ENCODE results near the gene IFNGR1. TPM values are rescaled to one million over a fixed set of nuclear protein-coding genes. Genes with fewer than 3 reads are reported as not detected.
A peak's percentile ranks its signal among the peaks of the same experiment; 100 is the strongest.
"Not testable (repeated sequence)": the region's sequence is repeated elsewhere in the genome, so short reads cannot be mapped to it uniquely, and the experiment has no call there.

The IFNGR1 gene
- total RNA-seq, 1 experiment from 2014 or later: 87.3 TPM

DNA sequence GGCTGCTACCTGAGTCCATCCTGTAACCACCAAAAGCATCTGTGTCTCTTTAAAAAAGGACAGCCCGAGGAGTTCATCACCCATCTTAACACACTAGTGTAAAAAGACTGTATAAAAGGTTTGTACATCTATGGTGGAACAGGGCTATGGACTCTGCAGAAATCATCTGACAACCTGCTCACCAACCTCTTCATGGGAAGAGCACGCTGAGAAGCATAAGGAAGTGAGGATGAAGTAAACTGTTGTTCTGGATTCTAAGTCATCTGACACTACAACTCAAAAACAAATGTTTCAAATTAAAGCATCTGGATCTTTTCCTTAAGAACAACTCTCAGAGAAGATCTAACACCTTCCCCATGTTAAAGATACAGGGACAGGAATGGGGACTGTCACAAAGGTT lies 5.4 kb downstream of the IFNGR1 start:
- no peak for DNase-seq (ENCODE audit: low read depth)

DNA sequence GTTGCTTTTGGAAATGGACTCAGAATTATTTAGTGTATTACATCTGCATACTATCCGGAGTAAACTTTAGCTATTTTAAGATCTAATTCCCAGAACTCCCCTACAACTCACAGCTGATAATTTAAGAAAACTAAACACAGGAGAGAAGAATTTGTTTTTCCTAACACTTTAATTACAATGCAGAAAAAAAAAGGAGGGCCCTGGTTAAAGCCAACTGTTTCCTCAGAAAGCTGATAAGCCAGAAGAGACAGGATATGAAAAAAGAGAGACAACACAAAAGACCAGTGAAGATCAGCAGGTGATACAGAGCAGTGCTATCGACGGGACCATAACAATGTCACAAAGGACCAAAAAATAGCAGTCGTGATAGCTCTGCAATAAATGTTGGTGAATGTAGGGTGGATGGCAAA lies 5.8 kb downstream of the IFNGR1 start:
- DNase-seq (ENCODE audit: low read depth): no peak

DNA sequence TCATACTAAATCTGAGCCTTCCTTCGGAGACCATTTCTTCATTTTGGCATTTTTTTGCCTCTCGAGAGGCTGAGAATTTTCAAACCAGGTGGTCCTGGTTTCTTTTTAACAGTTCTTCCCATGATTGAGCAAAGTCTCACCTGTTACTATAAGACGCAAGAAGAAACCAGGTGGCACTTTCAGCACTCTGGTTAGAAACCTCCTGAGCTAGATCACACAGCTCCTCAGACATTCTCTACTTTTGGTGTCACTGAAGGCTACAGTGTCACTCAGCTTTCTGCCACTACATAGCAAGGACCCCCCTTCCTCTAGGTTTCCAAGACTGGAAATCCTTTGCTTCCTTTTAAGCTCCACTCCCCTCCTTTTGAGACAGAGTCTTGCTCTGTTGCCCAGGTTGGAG lies 7.3 kb downstream of the IFNGR1 start:
- DNase-seq (ENCODE audit: low read depth): no peak

DNA sequence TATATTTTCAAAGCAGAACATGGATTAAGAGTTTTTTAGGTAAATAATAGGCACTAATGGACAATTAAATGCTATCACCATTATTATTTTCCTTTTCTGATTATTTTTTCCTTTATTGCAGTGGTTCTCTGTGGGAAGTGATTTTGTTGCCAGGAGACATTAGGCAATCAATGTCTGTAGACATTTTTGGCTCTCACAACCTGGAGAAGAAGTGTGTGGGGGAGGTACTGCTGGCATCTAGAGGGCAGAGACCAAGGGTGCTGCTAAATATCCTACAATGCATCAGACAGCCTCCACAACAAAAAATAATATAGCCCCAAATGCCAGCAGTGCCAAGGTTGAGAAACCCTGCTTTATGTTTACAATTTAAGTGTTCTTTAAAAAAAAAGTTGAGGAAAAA lies 8.3 kb downstream of the IFNGR1 start:
- no peak for DNase-seq (ENCODE audit: low read depth)

DNA sequence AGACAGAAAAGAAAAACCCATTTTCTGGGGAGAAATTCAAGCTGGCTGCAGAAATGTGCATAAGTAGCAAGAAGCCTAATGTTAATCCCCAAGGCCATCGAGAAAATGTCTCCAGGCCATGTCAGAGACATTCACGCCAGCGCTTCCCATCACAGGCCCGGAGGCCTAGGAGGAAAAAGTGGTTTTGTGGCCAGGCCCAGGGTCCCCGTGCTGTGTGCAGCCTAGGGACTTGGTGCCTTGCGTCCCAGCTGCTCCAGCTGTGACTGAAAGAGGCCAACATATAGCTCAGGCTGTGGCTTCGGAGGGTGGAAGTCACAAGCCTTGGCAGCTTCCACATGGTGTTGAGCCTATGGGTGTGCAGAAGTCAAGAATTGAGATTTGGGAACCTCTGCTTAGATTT lies 10.9 kb downstream of the IFNGR1 start:
- no peak for DNase-seq (ENCODE audit: low read depth)

DNA sequence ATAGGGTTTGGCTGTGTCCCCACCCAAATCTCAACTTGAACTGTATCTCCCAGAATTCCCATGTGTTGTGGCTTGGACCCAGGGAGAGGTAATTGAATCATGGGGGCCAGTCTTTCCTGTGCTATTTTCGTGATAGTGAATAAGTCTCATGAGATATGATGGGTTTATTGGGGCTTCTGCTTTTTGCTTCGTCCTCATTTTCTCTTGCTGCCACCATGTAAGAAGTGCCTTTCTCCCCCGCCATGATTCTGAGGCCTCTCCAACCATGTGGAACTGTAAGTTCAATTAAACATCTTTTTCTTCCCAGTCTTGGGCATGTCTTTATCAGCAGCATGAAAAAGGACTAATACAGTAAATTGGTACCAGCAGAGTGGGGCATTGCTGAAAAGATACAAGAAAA lies 11.7 kb downstream of the IFNGR1 start:
- DNase-seq (ENCODE audit: low read depth): not testable (repeated sequence)

DNA sequence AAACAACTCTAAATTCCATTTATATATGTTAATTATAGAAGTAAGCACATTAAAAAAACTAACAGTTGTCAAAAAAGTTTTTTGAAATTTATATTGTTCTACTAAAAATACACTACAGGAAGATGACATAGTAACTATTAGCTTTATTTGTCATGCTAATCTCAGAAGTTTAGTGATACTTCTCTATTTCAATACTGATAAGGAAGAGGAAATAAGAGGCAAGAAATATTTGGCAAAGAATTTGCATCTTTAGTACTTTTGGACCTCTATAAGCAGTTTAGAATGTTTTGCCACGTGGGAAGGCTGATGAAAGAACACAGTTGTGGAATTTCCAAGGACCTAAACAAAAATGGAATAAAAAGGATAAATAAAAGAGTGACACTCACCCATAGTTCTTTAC lies 12.6 kb downstream of the IFNGR1 start:
- DNase-seq (ENCODE audit: low read depth): no peak

DNA sequence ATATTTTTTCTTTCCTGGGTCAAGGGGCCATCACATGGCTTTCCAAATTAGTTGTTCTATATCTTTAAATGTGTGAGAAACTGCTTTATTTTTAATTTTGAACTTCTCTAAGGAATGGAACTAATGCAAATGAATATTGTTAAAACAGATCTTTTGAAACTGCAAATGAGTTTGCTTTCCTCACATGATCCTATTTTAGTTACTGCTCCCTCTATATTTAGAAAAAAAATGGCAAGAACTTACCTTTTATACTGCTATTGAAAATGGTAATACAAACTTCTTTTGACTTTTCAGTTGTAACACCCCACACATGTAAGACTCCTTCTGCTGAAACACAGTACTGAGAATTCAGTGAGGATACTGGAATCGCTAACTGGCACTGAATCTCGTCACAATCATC lies 15.9 kb downstream of the IFNGR1 start:
- no peak for DNase-seq (ENCODE audit: low read depth)

DNA sequence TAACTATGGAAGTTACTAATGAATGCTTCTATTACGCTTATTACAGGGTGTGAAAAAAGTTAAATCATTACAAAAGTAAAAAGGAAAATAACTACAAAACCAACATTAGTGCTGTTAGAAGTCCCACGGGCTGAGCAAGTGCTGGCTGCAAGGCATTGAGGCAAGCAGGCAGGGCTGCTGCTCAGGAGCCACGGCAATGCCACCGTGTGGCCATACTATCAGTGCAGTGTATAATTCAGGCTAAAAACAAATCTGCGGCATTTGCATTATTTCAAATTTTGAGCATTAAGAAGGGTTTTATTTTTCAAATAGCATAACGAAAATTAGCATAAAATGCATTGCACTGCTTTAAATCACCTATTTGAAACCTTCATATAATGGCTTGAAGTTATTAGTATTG lies 17.1 kb downstream of the IFNGR1 start:
- no peak for DNase-seq (ENCODE audit: low read depth)

DNA sequence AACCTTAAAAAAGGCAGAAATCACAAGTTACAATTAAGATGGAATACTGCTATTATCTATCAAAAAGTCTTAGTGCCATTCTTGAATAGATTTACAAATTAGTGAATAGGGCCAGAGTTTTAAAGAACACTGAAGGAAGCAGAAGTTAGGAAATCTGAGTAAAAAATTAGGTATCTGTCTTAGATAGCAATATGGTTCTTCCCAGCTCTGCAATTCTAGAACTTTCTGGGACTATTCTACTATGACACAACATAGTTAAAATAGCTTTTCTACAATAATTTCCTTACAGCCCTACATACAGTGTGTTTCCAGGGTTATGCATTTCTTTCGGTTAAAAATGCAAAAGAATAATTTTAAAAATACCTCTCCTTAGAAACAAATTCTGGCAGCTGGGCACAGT lies 18.2 kb downstream of the IFNGR1 start:
- no peak for DNase-seq (ENCODE audit: low read depth)

DNA sequence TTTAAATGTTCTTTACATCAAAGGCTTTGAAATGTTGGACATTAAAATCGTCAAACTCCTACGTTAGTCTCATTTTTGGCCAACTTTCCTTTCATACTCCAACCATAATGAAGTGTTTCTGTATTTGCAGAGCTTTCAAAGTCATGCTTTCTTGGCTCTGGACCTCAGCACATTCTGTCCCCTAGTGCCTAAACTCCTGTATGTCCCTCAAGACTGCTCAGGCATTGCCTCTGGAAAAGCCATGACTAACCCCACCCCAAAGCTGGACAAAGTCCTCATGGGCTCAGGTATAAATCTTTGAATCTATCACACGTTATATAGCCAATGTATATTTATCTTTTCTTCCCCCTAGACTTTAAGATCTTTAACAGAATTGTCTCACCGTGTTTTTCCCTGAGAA lies 18.9 kb downstream of the IFNGR1 start:
- DNase-seq (ENCODE audit: low read depth): no peak

DNA sequence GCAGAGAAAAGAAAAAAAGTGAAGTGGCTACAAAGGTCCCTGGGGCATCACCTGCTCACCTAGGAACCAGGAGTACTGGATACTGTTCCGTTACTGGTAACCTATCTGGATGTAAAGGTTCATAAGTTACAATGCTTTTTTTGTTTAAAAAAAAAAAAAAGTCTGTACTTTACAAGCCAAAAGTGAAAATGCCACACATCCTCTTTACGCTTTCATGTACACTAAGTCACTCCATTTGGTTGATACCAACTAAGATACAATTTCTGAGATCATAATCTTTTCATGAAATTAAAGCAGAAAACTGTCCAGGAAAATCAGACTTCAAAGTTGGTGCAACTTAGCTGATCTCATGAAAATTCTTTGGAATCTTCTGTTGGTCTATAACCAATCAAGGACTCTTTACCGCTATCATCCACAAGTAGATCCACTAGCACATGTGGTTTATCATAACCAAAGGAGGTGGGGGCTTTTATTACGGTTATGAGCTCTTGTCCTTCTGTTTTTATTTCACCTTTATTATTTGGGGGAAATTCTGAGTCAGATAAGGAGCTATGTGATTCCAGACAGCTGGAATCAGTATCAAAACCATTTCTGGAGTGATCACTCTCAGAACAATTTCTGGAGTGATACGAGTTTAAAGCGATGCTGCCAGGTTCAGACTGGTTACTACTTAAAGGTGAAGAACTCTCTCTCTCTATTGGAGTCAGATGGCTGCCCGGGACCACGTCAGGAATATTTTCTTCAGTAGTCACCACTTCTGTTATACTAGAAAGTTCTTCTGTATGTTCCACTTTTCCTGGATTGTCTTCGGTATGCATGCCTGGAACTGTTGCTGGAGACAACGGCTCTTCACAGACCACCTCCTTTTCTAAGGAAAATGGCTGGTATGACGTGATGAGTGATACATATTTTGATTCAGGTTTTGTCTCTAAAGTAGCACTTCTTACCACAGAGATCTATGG lies 21.2 kb downstream of the IFNGR1 start:
- DNase-seq (ENCODE audit: low read depth): no peak

DNA sequence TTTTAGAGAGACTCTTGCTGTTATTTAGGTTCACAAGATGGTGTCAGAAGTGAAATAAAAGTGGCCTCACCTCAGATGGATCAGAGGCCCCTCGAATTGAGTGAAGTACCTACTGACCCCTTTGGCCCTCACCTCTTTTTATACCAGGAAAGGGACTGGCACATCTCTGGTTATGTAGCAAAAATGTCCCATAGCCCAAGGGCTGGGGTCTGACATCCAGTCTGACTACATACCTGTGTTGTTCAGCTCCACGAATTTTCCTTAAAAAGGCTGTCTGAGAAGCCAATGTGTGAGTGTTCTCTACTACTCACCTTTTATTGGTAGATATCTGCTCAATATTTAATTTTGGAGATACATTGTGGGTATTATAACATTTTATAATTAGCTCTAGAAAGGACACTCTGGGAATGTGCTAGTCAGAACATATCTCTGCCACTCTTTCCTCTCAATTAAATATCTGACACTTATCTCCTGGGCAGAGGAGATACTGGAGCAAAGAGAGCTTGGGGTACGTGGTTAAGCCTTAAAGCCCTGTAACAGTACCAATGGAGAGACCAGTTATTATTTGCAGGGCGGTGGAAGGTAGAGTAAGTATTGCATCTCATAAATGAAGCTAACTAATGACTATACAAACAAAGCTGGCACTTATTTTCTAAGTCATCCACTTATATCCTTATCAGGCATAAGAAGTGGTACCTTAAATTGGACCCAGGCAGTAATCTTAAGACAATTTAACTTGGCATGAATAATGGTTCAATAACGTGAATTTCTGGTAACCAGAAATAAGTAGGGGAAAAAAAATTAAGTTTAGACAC lies 25.7 kb downstream of the IFNGR1 start:
- DNase-seq (ENCODE audit: low read depth): no peak

DNA sequence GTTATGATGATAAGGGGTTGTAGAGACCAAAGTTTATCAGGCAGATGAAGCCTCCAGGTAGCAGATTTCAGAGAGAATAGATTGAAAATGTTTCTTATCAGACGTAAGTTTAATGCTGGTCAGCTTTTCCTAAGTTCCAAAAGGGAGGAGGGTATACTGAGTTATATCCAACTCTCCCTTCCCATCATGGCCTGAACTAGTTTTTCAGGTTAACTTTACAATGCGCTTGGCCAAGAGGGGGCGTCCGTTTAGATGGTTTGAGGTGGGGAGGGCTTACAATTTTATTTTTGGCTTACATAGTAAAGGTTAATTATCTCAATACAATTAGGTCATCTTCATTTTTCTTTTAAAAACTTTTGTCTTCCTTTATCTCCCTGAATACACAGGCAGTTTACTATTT lies 26.4 kb downstream of the IFNGR1 start:
- DNase-seq (ENCODE audit: low read depth): no peak

DNA sequence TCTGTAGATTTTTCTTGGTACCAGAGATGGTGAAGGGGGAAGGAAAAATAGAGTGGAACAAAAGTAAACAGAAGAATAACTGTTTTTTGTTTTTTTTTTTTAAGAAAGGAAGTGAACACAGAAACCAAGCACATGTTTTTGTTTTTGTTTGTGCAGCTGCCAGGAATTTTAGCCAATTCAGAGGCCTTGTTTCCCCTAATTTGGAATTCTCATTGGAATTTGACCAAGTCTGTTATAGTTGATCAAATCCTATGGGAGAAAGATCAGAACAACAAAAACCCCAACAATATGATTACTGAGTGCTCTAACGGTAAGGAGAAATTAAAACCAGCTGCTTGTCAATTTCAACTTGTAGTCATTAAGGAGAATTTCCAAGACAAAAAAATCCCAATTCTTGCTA lies 27.5 kb downstream of the IFNGR1 start:
- no peak for DNase-seq (ENCODE audit: low read depth)

DNA sequence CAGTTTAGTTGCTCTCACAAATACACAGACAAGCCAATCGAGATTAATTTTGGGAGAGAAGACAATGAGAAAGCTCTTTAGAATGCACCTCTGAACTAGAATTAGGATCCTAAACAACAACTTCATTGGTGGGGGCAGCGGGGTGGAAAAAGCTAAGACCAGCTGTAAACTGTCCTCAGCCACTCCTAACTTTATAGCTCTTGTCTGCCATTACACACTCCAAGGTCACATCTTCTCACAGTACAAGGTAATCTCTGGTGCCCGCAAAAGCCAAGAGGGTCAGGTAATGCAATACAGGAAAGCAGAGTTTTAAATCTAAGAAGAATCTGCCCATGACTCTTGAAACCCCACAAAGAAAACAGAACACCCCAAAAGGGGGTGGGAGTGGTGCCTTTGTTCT lies 27.9 kb downstream of the IFNGR1 start:
- DNase-seq (ENCODE audit: low read depth): no peak

DNA sequence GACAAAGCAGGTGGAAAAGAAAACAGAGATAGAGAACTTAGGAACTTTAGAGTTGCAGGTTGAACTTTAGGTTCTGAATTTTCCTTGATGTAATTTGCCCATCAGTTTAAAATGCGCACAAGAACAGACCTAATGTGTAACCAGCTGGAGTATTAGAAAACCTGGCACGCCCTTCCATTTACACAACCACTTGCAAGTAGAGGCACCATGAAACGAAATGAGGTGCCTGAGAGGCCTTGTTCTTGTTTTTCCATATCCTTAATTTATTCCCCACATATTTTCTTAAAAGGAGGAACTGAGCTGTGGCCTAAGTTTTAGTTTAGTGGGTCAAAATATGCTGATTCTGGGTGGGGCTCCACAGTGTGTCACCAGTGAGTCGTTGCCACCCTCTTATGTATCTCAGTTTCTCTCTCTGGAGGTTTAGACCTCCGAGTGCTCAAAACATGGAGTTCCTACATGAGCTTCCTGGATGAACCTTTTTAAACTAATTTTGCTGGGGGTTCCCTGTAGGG lies 28.5 kb downstream of the IFNGR1 start:
- no peak for DNase-seq (ENCODE audit: low read depth)

DNA sequence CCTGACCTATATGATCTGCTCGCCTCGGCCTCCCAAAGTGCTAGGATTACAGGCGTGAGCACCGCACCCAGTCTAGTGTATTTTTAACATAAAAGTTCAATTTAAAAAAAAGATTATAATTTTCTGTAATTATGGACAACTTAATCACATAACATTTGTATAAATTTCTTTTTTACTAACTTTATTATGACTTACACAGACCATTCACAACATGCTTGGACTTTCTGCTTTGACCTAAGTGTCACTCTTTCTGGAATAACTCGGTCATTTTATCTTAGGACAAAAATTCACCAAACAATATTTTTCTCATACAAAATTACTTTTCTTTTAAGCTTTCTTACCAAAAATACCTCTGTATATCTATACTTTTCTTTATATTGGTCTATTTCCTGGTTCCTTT lies 30.3 kb downstream of the IFNGR1 start:
- peak; percentile 43 for DNase-seq (ENCODE audit: low read depth)

DNA sequence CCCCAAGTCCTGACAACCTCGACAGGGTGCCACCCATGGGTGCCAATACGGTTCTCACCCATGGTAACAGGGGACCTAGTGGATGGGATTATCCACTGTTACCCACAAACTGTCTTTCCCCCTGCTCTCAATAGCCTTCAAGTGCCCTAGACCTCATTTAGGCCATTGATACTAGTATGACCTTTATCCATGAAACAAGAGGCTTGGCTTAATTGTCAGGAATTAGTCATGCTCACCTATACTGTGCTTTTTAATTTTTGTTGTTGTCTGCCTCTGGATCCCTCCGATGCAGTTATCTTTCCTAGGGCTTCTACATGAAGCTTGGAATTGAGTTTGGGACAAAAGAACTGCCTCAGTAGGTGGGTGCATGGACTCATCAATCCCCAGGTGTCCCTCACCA lies 33.9 kb downstream of the IFNGR1 start:
- no peak for DNase-seq (ENCODE audit: low read depth)

DNA sequence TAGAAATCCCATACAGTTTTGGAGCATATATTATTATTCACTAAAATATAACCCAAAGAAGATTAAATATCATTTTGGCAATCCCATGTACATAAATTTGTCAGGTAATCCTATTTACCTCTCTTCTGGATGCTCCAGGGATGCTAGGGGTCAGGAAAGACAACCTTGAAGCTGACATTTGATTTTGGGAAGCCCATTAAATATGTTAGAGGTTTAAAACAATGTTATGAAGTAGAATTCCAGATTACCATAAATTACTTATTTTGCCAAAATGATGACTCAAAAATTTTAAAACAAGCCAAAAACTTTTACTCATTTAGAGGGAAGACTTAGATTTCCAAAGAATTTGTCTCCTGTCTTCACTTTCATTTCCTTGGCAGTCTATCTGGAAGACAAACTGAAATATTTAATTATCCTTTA lies 36.5 kb downstream of the IFNGR1 start:
- DNase-seq (ENCODE audit: low read depth): no peak

DNA sequence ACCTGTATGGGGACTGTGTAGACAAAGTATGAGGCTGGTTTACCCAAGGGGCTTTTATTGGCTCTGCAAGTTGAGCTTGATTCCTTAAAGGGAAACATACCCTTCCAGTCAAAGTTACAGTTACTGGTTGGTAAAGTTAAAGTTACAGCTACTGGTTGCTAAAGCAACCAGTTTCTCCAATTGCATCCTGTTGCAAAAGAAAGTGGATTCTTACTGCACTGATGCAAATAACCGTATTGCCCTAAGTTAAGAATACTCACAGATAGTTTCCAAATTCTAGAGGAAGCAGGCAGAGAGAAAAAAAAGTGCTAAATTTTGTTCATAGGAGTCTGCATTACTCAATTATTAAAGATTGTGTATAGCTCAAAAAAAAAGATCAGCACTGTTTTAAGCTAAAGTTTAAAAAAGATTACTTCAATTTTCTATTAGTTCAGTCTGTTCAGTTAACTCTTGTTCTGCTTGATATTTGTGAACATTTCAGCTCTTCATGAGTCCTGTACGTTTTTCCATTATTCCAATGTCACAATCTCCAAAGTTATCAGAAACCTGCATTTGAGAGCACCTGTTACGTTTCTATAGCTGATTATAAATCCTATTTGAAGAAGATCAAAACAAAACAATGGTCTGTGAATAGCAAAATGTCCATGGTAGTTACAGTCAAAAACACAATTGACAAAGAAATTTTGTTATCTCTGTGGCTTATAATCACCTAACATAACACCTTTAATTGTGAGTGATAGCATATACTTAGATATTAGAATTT lies 37.1 kb downstream of the IFNGR1 start:
- DNase-seq (ENCODE audit: low read depth): no peak

DNA sequence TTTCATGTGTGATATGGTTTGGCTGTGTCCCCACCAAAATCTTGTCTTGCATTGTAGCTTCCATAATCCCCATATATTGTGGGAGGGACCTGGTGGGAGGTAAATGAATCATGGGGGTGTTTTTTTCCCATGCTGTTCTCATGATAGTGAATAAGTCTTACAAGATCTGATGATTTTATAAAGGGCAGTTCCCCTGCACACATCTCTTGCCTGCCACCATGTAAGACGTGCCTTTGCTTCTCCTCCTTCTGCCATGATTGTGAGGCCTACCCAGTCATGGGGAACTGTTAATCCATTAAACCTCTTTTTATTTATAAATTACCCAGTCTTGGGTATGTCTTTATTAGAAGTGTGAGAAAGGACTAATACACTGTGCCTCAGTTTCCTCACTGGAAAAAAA lies 41.6 kb downstream of the IFNGR1 start:
- no peak for DNase-seq (ENCODE audit: low read depth)

Measured in M059J (cell line).